Fibroblast of lung (primary cell): ENCODE data around the gene AP1S2.

Experiments
- EZH2 ChIP-seq: IDR thresholded peaks from 2 replicates; pipeline ENCODE4 v1.5.1; 2012; ENCODE audit warnings: low read length, control low read depth, mild to moderate bottlenecking; ENCODE audit errors: missing control alignments
- TF ChIP-seq, protein P1 (sequence below), 2 donors: IDR thresholded peaks in 1 of 2; conservative IDR thresholded peaks in 1 of 2; 1 replicate in 1 of 2; 2 replicates in 1 of 2; pipeline ENCODE4 v1.5.1; 2011 to 2012; ENCODE audit warnings: low read length in 2 of 2, control low read depth in 1 of 2, inconsistent platforms in 1 of 2, low read depth in 1 of 2, mild to moderate bottlenecking in 1 of 2

DNA sequence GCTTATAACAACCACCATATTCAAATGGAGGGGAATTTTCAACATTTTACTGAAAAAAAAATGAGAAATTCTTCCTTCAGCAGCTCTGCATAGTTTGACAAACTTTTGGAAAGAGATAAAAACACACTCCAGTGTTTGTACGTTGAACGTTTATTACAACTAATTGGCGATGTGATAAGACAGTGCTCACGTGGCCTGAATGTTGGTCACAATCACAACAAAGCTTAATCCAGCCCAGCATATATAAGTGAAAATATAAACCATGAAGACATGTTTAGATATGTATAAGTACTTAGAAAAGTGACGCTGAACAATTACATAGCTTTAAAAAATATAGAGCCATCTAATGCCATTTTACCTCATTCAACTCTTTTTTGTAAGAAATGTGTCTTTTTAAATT is 28.7 kb downstream of the AP1S2 start:
- TF ChIP-seq, protein P1, sequence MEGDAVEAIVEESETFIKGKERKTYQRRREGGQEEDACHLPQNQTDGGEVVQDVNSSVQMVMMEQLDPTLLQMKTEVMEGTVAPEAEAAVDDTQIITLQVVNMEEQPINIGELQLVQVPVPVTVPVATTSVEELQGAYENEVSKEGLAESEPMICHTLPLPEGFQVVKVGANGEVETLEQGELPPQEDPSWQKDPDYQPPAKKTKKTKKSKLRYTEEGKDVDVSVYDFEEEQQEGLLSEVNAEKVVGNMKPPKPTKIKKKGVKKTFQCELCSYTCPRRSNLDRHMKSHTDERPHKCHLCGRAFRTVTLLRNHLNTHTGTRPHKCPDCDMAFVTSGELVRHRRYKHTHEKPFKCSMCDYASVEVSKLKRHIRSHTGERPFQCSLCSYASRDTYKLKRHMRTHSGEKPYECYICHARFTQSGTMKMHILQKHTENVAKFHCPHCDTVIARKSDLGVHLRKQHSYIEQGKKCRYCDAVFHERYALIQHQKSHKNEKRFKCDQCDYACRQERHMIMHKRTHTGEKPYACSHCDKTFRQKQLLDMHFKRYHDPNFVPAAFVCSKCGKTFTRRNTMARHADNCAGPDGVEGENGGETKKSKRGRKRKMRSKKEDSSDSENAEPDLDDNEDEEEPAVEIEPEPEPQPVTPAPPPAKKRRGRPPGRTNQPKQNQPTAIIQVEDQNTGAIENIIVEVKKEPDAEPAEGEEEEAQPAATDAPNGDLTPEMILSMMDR (conservative IDR thresholded peaks at IDR 0.05 in 1 of 2, IDR thresholded peaks at IDR 0.05 in 1 of 2; ENCODE audit: low read depth in 1 of 2, low read length in 2 of 2): no peak
- no peak for TF ChIP-seq EZH2
